ENCODE results near the gene RARG.
"Not testable (repeated sequence)": the region's sequence is repeated elsewhere in the genome, so short reads cannot be mapped to it uniquely, and the experiment has no call there.

DNA sequence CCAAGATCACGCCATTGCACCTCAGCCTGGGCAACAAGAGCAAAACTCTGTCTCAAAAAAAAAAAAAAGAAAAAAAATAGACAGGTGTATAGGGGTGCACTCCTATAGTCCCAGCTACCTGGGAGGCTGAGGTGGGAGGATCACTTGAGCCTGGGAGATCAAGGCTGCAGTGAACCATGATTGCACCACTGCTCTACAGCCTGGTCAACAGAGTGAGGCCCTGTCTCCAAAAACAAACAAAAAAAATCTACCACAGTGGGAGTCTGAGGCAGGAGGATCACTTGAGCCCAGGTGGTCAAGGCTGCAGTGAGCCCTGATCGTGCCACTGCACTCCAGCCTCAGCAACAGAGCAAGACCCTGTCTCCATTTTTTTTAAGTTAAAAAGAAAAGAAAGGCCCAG, 69.0 kb downstream of the RARG start:
- TF ChIP-seq POLR2A (IDR thresholded peaks at IDR 0.05) = not testable (repeated sequence)
- TF ChIP-seq, protein P1, sequence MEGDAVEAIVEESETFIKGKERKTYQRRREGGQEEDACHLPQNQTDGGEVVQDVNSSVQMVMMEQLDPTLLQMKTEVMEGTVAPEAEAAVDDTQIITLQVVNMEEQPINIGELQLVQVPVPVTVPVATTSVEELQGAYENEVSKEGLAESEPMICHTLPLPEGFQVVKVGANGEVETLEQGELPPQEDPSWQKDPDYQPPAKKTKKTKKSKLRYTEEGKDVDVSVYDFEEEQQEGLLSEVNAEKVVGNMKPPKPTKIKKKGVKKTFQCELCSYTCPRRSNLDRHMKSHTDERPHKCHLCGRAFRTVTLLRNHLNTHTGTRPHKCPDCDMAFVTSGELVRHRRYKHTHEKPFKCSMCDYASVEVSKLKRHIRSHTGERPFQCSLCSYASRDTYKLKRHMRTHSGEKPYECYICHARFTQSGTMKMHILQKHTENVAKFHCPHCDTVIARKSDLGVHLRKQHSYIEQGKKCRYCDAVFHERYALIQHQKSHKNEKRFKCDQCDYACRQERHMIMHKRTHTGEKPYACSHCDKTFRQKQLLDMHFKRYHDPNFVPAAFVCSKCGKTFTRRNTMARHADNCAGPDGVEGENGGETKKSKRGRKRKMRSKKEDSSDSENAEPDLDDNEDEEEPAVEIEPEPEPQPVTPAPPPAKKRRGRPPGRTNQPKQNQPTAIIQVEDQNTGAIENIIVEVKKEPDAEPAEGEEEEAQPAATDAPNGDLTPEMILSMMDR (IDR thresholded peaks at IDR 0.05) = not testable (repeated sequence)
